ENCODE data around the gene GLIPR1L1. TPM values are rescaled to one million over a fixed set of nuclear protein-coding genes. Genes with fewer than 3 reads are reported as not detected.

The GLIPR1L1 gene
- total RNA-seq, result not detected

- Histone ChIP-seq H3K4me3 (peak within 1 kb of the TSS; percentile 38), H3K27ac (no peak within 1 kb of the TSS), H3K36me3 (no peaks in the 10 kb centered on the region), H3K4me1 (peaks cover 15% of the 10 kb centered on the region), H3K9me3 (no peaks in the 10 kb centered on the region), H3K27me3 (no peaks in the 10 kb centered on the region)
- TF ChIP-seq CTCF (IDR thresholded peaks at IDR 0.05) (peak; percentile 78 to 85), POLR2A (IDR thresholded peaks at IDR 0.05) (no peak), POLR2AphosphoS5 (IDR thresholded peaks at IDR 0.05) (peak in 1 of 3 donors; percentile 27), EP300 (IDR thresholded peaks at IDR 0.05) (no peak)
- peak; percentile 89 for DNase-seq (ENCODE audit: low spot score in 2 of 2)
- WGBS, result 2% methylated on average over 17 of the region's 23 CpGs
These were observed at the start of gene GLIPR1L1 for GRCh38 chr12:75334384-75335030. Gene GLIPR1L1 (plus strand): TSS chr12:75334670. CDS start chr12:75334729, 59 bp downstream.

GRCh38 chr12:75288860-75289259 is 45.6 kb upstream of the GLIPR1L1 start:
- WGBS, result 83% methylated on average over 1 of the region's 1 CpG
- no peak for TF ChIP-seq EP300 (IDR thresholded peaks at IDR 0.05)
- TF ChIP-seq POLR2AphosphoS5 (IDR thresholded peaks at IDR 0.05), result no peak
- TF ChIP-seq POLR2A (IDR thresholded peaks at IDR 0.05), result no peak
- TF ChIP-seq CTCF (IDR thresholded peaks at IDR 0.05), result no peak
- no peaks in the 10 kb centered on the region for H3K4me1 ChIP-seq
- H3K27ac ChIP-seq, result no peak overlapping the region
- H3K9me3 ChIP-seq, result no peaks in the 10 kb centered on the region
- no peak for DNase-seq (ENCODE audit: low spot score in 2 of 2)
- H3K36me3 ChIP-seq, result no peaks in the 10 kb centered on the region
- no peaks in the 10 kb centered on the region for H3K27me3 ChIP-seq
- H3K4me3 ChIP-seq, result no peak overlapping the region

GRCh38 chr12:75289753-75290152 is 44.7 kb upstream of the GLIPR1L1 start:
- 69% methylated on average over 1 of the region's 1 CpG for WGBS
- Histone ChIP-seq H3K27ac (no peak overlapping the region), H3K4me1 (no peaks in the 10 kb centered on the region), H3K4me3 (no peak overlapping the region), H3K9me3 (no peaks in the 10 kb centered on the region), H3K36me3 (no peaks in the 10 kb centered on the region), H3K27me3 (no peaks in the 10 kb centered on the region)
- DNase-seq (ENCODE audit: low spot score in 2 of 2), result no peak
- TF ChIP-seq POLR2AphosphoS5 (IDR thresholded peaks at IDR 0.05), result no peak
- no peak for TF ChIP-seq CTCF (IDR thresholded peaks at IDR 0.05)
- TF ChIP-seq EP300 (IDR thresholded peaks at IDR 0.05), result no peak
- TF ChIP-seq POLR2A (IDR thresholded peaks at IDR 0.05), result no peak

GRCh38 chr12:75291014-75291413 is 43.5 kb upstream of the GLIPR1L1 start:
- no peaks in the 10 kb centered on the region for H3K27me3 ChIP-seq
- no peak overlapping the region for H3K27ac ChIP-seq
- no peaks in the 10 kb centered on the region for H3K36me3 ChIP-seq
- TF ChIP-seq EP300 (IDR thresholded peaks at IDR 0.05), result no peak
- TF ChIP-seq POLR2A (IDR thresholded peaks at IDR 0.05), result no peak
- no peak for TF ChIP-seq POLR2AphosphoS5 (IDR thresholded peaks at IDR 0.05)
- TF ChIP-seq CTCF (IDR thresholded peaks at IDR 0.05), result no peak
- no peak for DNase-seq (ENCODE audit: low spot score in 2 of 2)
- no peaks in the 10 kb centered on the region for H3K4me1 ChIP-seq
- 93% methylated on average over 1 of the region's 1 CpG for WGBS
- no peaks in the 10 kb centered on the region for H3K9me3 ChIP-seq
- no peak overlapping the region for H3K4me3 ChIP-seq

- no peaks in the 10 kb centered on the region for H3K27me3 ChIP-seq
- DNase-seq (ENCODE audit: low spot score in 2 of 2), result no peak
- 33% methylated on average over 3 of the region's 3 CpGs for WGBS
- H3K4me1 ChIP-seq, result no peaks in the 10 kb centered on the region
- H3K9me3 ChIP-seq, result no peaks in the 10 kb centered on the region
- H3K27ac ChIP-seq, result no peak overlapping the region
- no peak for TF ChIP-seq CTCF (IDR thresholded peaks at IDR 0.05)
- no peak for TF ChIP-seq POLR2AphosphoS5 (IDR thresholded peaks at IDR 0.05)
- TF ChIP-seq POLR2A (IDR thresholded peaks at IDR 0.05), result no peak
- no peak for TF ChIP-seq EP300 (IDR thresholded peaks at IDR 0.05)
- H3K36me3 ChIP-seq, result no peaks in the 10 kb centered on the region
- H3K4me3 ChIP-seq, result no peak overlapping the region
These were observed 40.1 kb upstream of the GLIPR1L1 start for GRCh38 chr12:75294336-75294735.
